Measurements from ENCODE around the gene SLC25A23.
A peak's percentile ranks its signal among the peaks of the same experiment; 100 is the strongest.

The SLC25A23 gene

GRCh38 chr19:6480848-6481415 lies 21.3 kb upstream of the SLC25A23 start:
- DNase-seq, result no peak

GRCh38 chr19:6479836-6480398 lies 20.3 kb upstream of the SLC25A23 start:
- no peak for DNase-seq

GRCh38 chr19:6478815-6479214 lies 19.2 kb upstream of the SLC25A23 start:
- DNase-seq, result no peak

- no peak for DNase-seq
Measured at GRCh38 chr19:6476896-6477431, 17.4 kb upstream of the SLC25A23 start.

- no peak for DNase-seq
Measured at GRCh38 chr19:6476155-6476895, 16.7 kb upstream of the SLC25A23 start.

GRCh38 chr19:6475321-6476108 lies 15.9 kb upstream of the SLC25A23 start:
- DNase-seq, result no peak

- no peak for DNase-seq
Measured at GRCh38 chr19:6473647-6474046, 14.1 kb upstream of the SLC25A23 start.

GRCh38 chr19:6472713-6473112 lies 13.1 kb upstream of the SLC25A23 start:
- no peak for DNase-seq

GRCh38 chr19:6471076-6471475 lies 11.5 kb upstream of the SLC25A23 start:
- DNase-seq, result no peak

- no peak for DNase-seq
Measured at GRCh38 chr19:6470173-6470572, 10.6 kb upstream of the SLC25A23 start.

GRCh38 chr19:6467384-6467783 lies 7.8 kb upstream of the SLC25A23 start:
- DNase-seq, result no peak

- DNase-seq, result no peak
Measured at GRCh38 chr19:6466526-6467248, 7.1 kb upstream of the SLC25A23 start.

GRCh38 chr19:6465663-6466062 lies 6.1 kb upstream of the SLC25A23 start:
- no peak for DNase-seq

- DNase-seq, result no peak
Measured at GRCh38 chr19:6465006-6465405, 5.4 kb upstream of the SLC25A23 start.

- no peak for DNase-seq
Measured at GRCh38 chr19:6464070-6464873, 4.7 kb upstream of the SLC25A23 start, which contains the start of gene CRB3. TSS of gene CRB3 (plus strand) at chr19:6464271. CDS start at chr19:6464702, 431 bp downstream.

GRCh38 chr19:6460099-6460884 lies 700 bp upstream of the SLC25A23 start:
- DNase-seq, result peak; percentile 99

GRCh38 chr19:6458695-6459261 lies 814 bp downstream of the SLC25A23 start:
- no peak for DNase-seq

GRCh38 chr19:6457958-6458694 lies 1.5 kb downstream of the SLC25A23 start:
- no peak for DNase-seq

GRCh38 chr19:6455924-6456323 lies 3.7 kb downstream of the SLC25A23 start:
- no peak for DNase-seq

All from RPMI8226 (cell line).